ENCODE measurements around the gene LSM7. TPM values are rescaled to one million over a fixed set of nuclear protein-coding genes. Genes with fewer than 3 reads are reported as not detected.

Gene LSM7
- total RNA-seq, 1 donor from 2014 or later = 134 TPM

- TF ChIP-seq CTCF (conservative IDR thresholded peaks at IDR 0.05) = no peak
- Mint-ChIP-seq H3K27me3 (peaks cover 13% of the 10 kb centered on the region), H3K9me3 (no peaks in the 10 kb centered on the region), H3K4me1 (ENCODE audit: unreplicated experiment) (no peaks in the 10 kb centered on the region), H3K4me3 (no peak overlapping the region), H3K36me3 (no peaks in the 10 kb centered on the region), H3K27ac (no peak overlapping the region)
- DNase-seq (ENCODE audit: extremely low spot score, unreplicated experiment) = no peak
Measured at GRCh38 chr19:2356036-2356646, 27.8 kb upstream of the LSM7 start.

GRCh38 chr19:2355168-2356035 lies 27.0 kb upstream of the LSM7 start:
- H3K9me3 Mint-ChIP-seq = no peaks in the 10 kb centered on the region
- no peak for DNase-seq (ENCODE audit: extremely low spot score, unreplicated experiment)
- H3K27ac Mint-ChIP-seq = no peak overlapping the region
- no peaks in the 10 kb centered on the region for H3K4me1 Mint-ChIP-seq (ENCODE audit: unreplicated experiment)
- H3K27me3 Mint-ChIP-seq = peaks cover 9% of the 10 kb centered on the region
- TF ChIP-seq CTCF (conservative IDR thresholded peaks at IDR 0.05) = no peak
- no peak overlapping the region for H3K4me3 Mint-ChIP-seq
- H3K36me3 Mint-ChIP-seq = no peaks in the 10 kb centered on the region

- Mint-ChIP-seq H3K36me3 (no peaks in the 10 kb centered on the region), H3K9me3 (no peaks in the 10 kb centered on the region), H3K4me1 (ENCODE audit: unreplicated experiment) (no peaks in the 10 kb centered on the region), H3K27ac (no peak overlapping the region), H3K27me3 (peaks cover 8% of the 10 kb centered on the region), H3K4me3 (no peak overlapping the region)
- DNase-seq (ENCODE audit: extremely low spot score, unreplicated experiment) = no peak
- no peak for TF ChIP-seq CTCF (conservative IDR thresholded peaks at IDR 0.05)
Measured at GRCh38 chr19:2354670-2355069, 26.3 kb upstream of the LSM7 start.

GRCh38 chr19:2353887-2354592 lies 25.7 kb upstream of the LSM7 start:
- H3K36me3 Mint-ChIP-seq = no peaks in the 10 kb centered on the region
- H3K4me3 Mint-ChIP-seq = no peak overlapping the region
- H3K27me3 Mint-ChIP-seq = peaks cover 6% of the 10 kb centered on the region
- no peaks in the 10 kb centered on the region for H3K9me3 Mint-ChIP-seq
- H3K27ac Mint-ChIP-seq = no peak overlapping the region
- DNase-seq (ENCODE audit: extremely low spot score, unreplicated experiment) = no peak
- no peak for TF ChIP-seq CTCF (conservative IDR thresholded peaks at IDR 0.05)
- H3K4me1 Mint-ChIP-seq (ENCODE audit: unreplicated experiment) = no peaks in the 10 kb centered on the region

- TF ChIP-seq CTCF (conservative IDR thresholded peaks at IDR 0.05) = no peak
- Mint-ChIP-seq H3K27me3 (no peaks in the 10 kb centered on the region), H3K4me3 (no peak overlapping the region), H3K9me3 (no peaks in the 10 kb centered on the region), H3K4me1 (ENCODE audit: unreplicated experiment) (no peaks in the 10 kb centered on the region), H3K27ac (no peak overlapping the region), H3K36me3 (no peaks in the 10 kb centered on the region)
- DNase-seq (ENCODE audit: extremely low spot score, unreplicated experiment) = no peak
Measured at GRCh38 chr19:2353159-2353886, 24.9 kb upstream of the LSM7 start.
